Mesendoderm (in vitro differentiated cells): ENCODE results near the gene COL4A2.

ENCODE experiments used
- DNase-seq: peaks from one replicate; pipeline ENCODE4 v3.0.0; 2013
- H2AK5ac ChIP-seq: 2 replicates; pipeline ENCODE4 v1.6.1; 2013; ENCODE audit warnings: low read length, inconsistent platforms
- H2BK120ac ChIP-seq: 2 replicates; pipeline ENCODE4 v1.6.1; 2013; ENCODE audit warnings: low read depth, mild to moderate bottlenecking, low read length, moderate library complexity, mixed read lengths
- H2BK15ac ChIP-seq: replicated peaks from 2 replicates; pipeline ENCODE4 v1.6.1; 2013; ENCODE audit warnings: low read depth, mild to moderate bottlenecking, moderate library complexity
- H2BK5ac ChIP-seq: 2 replicates; pipeline ENCODE4 v1.6.1; 2013; ENCODE audit warnings: low read length, inconsistent platforms
- H3K18ac ChIP-seq: 2 replicates; pipeline ENCODE4 v1.6.1; 2013; ENCODE audit warnings: mild to moderate bottlenecking, low read length, mixed read lengths
- H3K23ac ChIP-seq: one replicate; pipeline ENCODE4 v1.6.1; 2013; ENCODE audit warnings: low read length
- H3K27ac ChIP-seq: 2 replicates; pipeline ENCODE4 v1.5.1; 2013; ENCODE audit warnings: low read depth, mild to moderate bottlenecking, inconsistent platforms, low read length, moderate library complexity
- H3K27me3 ChIP-seq: 2 replicates; pipeline ENCODE4 v1.6.1; 2013; ENCODE audit warnings: low read length, control low read depth, mild to moderate bottlenecking, inconsistent platforms; ENCODE audit not compliant: insufficient read depth, poor library complexity
- H3K36me3 ChIP-seq: 2 replicates; pipeline ENCODE4 v1.6.1; 2013; ENCODE audit warnings: low read length, inconsistent platforms; ENCODE audit not compliant: control insufficient read depth, insufficient read depth
- H3K4ac ChIP-seq: one replicate; pipeline ENCODE4 v1.6.1; 2013; ENCODE audit warnings: low read depth, mild to moderate bottlenecking, low read length, moderate library complexity
- H3K4me1 ChIP-seq: 2 replicates; pipeline ENCODE4 v1.6.1; 2013; ENCODE audit warnings: low read depth, low read length, inconsistent platforms; ENCODE audit not compliant: control insufficient read depth
- H3K4me2 ChIP-seq: 2 replicates; pipeline ENCODE4 v1.6.1; 2013; ENCODE audit warnings: low read length
- H3K4me3 ChIP-seq: 2 replicates; pipeline ENCODE4 v1.5.1; 2013; ENCODE audit warnings: mild to moderate bottlenecking, low read length
- H3K56ac ChIP-seq: one replicate; pipeline ENCODE4 v1.6.1; 2013; ENCODE audit warnings: low read length
- H3K79me1 ChIP-seq: 2 replicates; pipeline ENCODE4 v1.6.1; 2013; ENCODE audit warnings: low read length, inconsistent platforms
- H3K79me2 ChIP-seq: 2 replicates; pipeline ENCODE4 v1.6.1; 2013; ENCODE audit warnings: mild to moderate bottlenecking, low read length; ENCODE audit not compliant: control insufficient read depth, insufficient read depth
- H3K9ac ChIP-seq: 2 replicates; pipeline ENCODE4 v1.6.1; 2013; ENCODE audit warnings: low read length, inconsistent platforms
- H4K5ac ChIP-seq: one replicate; pipeline ENCODE4 v1.6.1; 2013; ENCODE audit warnings: low read length
- H4K8ac ChIP-seq: one replicate; pipeline ENCODE4 v1.6.1; 2013; ENCODE audit warnings: low read depth, mild to moderate bottlenecking, control low read depth, low read length, moderate library complexity
- WGBS: extraction: QIAGEN DNeasy Blood & Tissue Kit; methylation state at CpG from one replicate; pipeline ENCODE4 v1.1.7; 2013; ENCODE audit warnings: low lambda C conversion rate, missing lambda C conversion rate; ENCODE audit not compliant: insufficient coverage; ENCODE audit errors: extremely low coverage; 5-methylcytosine and 5-hydroxymethylcytosine counted together

The COL4A2 gene

DNA sequence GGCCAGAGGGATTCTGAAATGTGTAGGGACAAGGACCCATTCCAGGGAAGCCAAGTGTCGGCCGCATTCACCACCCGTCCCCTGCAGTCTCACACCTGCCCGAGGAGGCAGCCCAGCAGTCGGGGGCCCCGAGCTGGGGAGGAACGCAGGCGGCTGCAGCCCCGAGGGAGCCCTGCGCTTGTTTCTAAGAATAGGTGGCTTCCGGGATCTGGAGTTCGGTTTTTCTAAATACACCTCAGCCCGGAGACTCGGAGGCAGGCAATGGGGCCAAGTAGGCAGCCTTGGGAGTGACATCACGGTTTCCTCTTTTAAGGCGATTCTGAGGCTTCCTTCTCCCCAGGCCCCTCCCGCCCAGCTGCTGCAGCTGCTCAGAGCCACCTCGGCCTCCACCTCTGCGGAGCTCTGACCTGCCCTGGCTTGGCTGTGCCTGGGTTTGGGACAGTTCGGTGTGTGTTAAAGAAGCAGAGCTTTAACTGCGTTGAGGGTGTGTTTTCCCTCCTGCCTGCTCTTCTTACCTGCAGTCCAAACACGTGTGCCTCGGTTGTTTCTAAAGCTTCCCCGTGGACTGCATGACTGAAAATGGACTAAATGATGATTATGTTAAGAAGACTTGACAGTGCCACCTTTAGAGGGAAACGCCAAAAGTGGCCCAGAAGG lies 80.5 kb downstream of the COL4A2 start:
- Histone ChIP-seq H3K4me1 (peaks cover 8% of the 10 kb centered on the region), H3K79me1 (peaks cover 3% of the 10 kb centered on the region), H3K36me3 (no peaks in the 10 kb centered on the region), H3K4ac (no peak overlapping the region), H3K9ac (peak overlapping the region; percentile 34), H3K4me2 (no peak overlapping the region), H2BK120ac (no peak overlapping the region), H4K8ac (no peak overlapping the region), H3K4me3 (no peak overlapping the region), H3K79me2 (no peaks in the 10 kb centered on the region), H2BK5ac (no peak overlapping the region), H3K56ac (peak overlapping the region; percentile 74), H3K27ac (peak overlapping the region; percentile 47), H4K5ac (no peak overlapping the region), H3K18ac (no peak overlapping the region), H3K23ac (no peak overlapping the region), H2BK15ac (no peak overlapping the region), H2AK5ac (no peak overlapping the region), H3K27me3 (no peaks in the 10 kb centered on the region)
- peak; percentile 70 for DNase-seq
- no CpG with 5 or more reads among the region's 25 CpGs for WGBS

DNA sequence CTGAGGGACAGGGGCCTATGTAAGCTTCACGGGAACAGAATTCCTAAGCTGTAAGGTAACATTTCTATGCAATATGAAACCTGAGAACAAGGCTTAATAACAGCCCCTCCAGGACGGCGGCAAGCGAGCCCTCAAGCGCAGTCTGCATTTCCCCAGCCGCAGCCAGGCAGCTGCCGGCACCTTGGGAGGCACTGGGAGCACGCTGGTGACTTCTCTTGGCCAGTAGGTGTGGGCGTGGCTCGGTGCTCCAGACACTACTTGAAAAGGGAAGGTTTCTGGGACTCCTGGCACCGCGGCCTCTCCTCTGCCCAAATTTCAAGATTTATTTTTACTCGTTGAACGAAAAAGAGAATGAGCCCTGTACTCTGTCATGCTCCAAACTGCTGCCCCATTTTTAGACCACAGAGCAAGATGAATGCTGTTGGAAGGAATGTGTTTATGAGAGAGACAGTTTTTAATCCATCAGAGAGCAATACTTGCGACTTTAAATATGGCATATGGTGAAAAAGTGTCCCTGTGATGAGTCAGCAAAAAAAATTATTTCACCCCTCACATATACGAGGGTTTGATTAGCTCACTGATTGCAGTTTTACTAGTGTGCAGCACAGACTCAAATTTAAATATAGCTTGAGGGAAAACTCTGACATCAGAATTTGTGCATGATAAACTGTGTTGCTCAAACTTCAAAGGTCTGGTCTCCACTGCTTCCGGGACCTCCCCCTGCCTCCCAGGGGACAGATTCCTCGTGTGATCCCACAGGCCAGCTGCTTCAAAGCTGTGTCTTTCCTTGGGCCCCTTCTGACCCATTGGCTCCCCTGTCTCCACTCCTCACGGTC lies 81.2 kb downstream of the COL4A2 start:
- H3K27me3 ChIP-seq = no peaks in the 10 kb centered on the region
- H3K4me3 ChIP-seq = no peak overlapping the region
- no peak overlapping the region for H2AK5ac ChIP-seq
- no peak overlapping the region for H4K8ac ChIP-seq
- H3K56ac ChIP-seq = peak overlapping the region; percentile 22
- no CpG with 5 or more reads among the region's 19 CpGs for whole genome bisulfite sequencing
- no peak overlapping the region for H2BK120ac ChIP-seq
- H2BK15ac ChIP-seq = no peak overlapping the region
- H2BK5ac ChIP-seq = no peak overlapping the region
- no peak overlapping the region for H3K18ac ChIP-seq
- no peak overlapping the region for H4K5ac ChIP-seq
- no peak overlapping the region for H3K23ac ChIP-seq
- peaks cover 3% of the 10 kb centered on the region for H3K79me1 ChIP-seq
- DNase-seq = peak; percentile 59
- H3K27ac ChIP-seq = peak overlapping the region; percentile 47
- peaks cover 8% of the 10 kb centered on the region for H3K4me1 ChIP-seq
- no peaks in the 10 kb centered on the region for H3K79me2 ChIP-seq
- peak overlapping the region; percentile 34 for H3K9ac ChIP-seq
- H3K4me2 ChIP-seq = no peak overlapping the region
- no peak overlapping the region for H3K4ac ChIP-seq
- H3K36me3 ChIP-seq = no peaks in the 10 kb centered on the region

DNA sequence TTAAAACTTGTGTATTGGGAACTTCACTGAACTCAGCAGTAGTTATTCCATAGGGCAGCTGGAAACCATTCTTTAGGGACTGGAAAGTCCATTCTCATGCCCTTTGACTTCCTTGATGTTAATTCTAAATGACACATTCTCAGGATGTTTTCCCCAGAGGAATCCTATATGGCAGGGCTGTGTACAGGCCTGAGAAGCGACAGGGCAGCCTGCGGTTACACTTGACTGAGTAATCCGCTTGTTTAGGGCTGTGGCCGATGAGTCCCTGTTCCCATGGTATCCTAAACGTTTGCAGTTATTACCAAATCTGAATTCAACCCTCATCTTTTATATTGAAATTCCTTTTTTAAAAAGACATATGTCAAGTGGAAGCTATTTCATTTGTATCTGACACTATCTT lies 83.5 kb downstream of the COL4A2 start:
- DNase-seq = no peak
- Histone ChIP-seq H3K79me2 (no peaks in the 10 kb centered on the region), H2BK5ac (no peak overlapping the region), H3K18ac (no peak overlapping the region), H2BK15ac (no peak overlapping the region), H3K4me2 (no peak overlapping the region), H4K5ac (no peak overlapping the region), H3K56ac (no peak overlapping the region), H3K9ac (no peak overlapping the region), H3K79me1 (peaks cover 3% of the 10 kb centered on the region), H3K27me3 (no peaks in the 10 kb centered on the region), H3K23ac (no peak overlapping the region), H3K27ac (no peak overlapping the region), H3K36me3 (no peaks in the 10 kb centered on the region), H2BK120ac (no peak overlapping the region), H2AK5ac (no peak overlapping the region), H3K4me3 (no peak overlapping the region), H4K8ac (no peak overlapping the region), H3K4me1 (peaks cover 8% of the 10 kb centered on the region), H3K4ac (no peak overlapping the region)
- WGBS = no CpG with 5 or more reads among the region's 5 CpGs

DNA sequence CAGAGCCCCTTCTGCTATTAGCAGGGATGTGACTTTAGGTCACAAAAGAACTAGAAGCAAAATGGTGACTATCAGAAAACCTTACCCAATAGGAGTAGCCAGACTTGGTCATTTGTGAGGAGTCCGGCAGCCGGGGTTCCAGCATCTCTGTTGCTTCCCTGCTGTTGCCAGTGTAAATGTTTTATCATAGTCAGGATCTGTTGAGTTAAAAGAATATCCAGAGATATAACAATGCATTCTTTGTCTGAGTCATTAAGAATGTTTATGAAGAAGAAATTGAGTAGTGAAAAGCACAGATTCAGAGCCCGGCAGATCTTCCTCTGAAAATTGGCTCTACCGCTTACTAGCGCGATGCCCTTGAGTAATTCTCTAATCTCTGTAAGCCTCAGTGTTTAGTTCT lies 84.2 kb downstream of the COL4A2 start:
- H3K79me2 ChIP-seq = no peaks in the 10 kb centered on the region
- H3K4me2 ChIP-seq = no peak overlapping the region
- no peak overlapping the region for H3K9ac ChIP-seq
- no peak overlapping the region for H2BK120ac ChIP-seq
- H3K56ac ChIP-seq = no peak overlapping the region
- H4K5ac ChIP-seq = no peak overlapping the region
- H2BK15ac ChIP-seq = no peak overlapping the region
- H3K79me1 ChIP-seq = no peaks in the 10 kb centered on the region
- no peak overlapping the region for H4K8ac ChIP-seq
- H2AK5ac ChIP-seq = no peak overlapping the region
- no peak for DNase-seq
- no peak overlapping the region for H3K27ac ChIP-seq
- H3K4me3 ChIP-seq = no peak overlapping the region
- no peaks in the 10 kb centered on the region for H3K36me3 ChIP-seq
- no CpG with 5 or more reads among the region's 6 CpGs for WGBS
- H3K27me3 ChIP-seq = no peaks in the 10 kb centered on the region
- no peak overlapping the region for H2BK5ac ChIP-seq
- peaks cover 8% of the 10 kb centered on the region for H3K4me1 ChIP-seq
- H3K23ac ChIP-seq = no peak overlapping the region
- H3K4ac ChIP-seq = no peak overlapping the region
- H3K18ac ChIP-seq = no peak overlapping the region

DNA sequence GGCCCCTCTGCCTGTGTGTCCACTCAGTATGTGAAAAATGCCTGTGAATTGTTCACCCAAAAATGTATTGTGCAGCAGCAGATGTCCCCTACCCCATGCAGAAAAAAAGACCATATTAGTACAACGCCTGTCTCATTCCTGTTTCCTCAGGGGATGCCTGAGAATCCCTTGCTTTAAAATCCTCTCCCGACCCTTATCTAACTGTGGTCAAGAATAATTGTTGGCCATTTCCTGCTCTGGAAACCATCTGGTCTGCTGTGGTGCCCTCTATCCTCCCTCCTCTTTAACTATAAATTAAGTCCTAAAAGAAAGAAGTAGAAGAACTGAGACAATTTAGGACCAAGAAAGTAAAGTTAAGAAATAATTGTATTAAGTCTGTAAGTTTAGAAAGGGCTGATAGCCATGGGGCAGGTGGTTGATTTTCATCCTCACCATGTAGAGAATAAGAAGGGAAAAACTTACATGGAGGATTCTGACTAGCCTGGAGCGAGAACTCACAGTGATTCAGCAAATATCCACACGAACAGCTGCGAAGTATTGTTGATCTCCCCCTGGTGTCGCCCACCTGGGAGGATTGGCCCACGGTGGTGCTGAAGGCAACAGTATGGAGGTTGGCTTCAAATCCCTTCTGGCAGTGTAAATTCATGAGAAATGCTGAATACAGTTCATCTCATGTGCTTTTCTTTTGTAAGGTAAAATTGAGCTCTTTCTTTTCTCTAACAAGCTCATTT lies 85.6 kb downstream of the COL4A2 start:
- no CpG with 5 or more reads among the region's 7 CpGs for WGBS
- H3K36me3 ChIP-seq = no peaks in the 10 kb centered on the region
- DNase-seq = peak; percentile 69
- no peaks in the 10 kb centered on the region for H3K27me3 ChIP-seq
- H2BK5ac ChIP-seq = no peak overlapping the region
- no peaks in the 10 kb centered on the region for H3K79me2 ChIP-seq
- no peak overlapping the region for H3K27ac ChIP-seq
- no peak overlapping the region for H2BK120ac ChIP-seq
- no peak overlapping the region for H3K4me2 ChIP-seq
- H3K4me3 ChIP-seq = no peak overlapping the region
- H4K5ac ChIP-seq = no peak overlapping the region
- no peak overlapping the region for H3K4ac ChIP-seq
- peaks cover 8% of the 10 kb centered on the region for H3K4me1 ChIP-seq
- H2BK15ac ChIP-seq = no peak overlapping the region
- H3K23ac ChIP-seq = no peak overlapping the region
- no peak overlapping the region for H4K8ac ChIP-seq
- H3K18ac ChIP-seq = no peak overlapping the region
- H2AK5ac ChIP-seq = no peak overlapping the region
- H3K9ac ChIP-seq = no peak overlapping the region
- H3K79me1 ChIP-seq = no peaks in the 10 kb centered on the region
- no peak overlapping the region for H3K56ac ChIP-seq
